NT2/D1 (cell line): ENCODE data around the gene CCNB2.

ENCODE experiments used
- SUZ12 ChIP-seq: IDR thresholded peaks from 2 replicates; pipeline ENCODE4 v1.6.1; 2011; ENCODE audit not compliant: insufficient read length, insufficient read depth; ENCODE audit errors: extremely low read depth
- ZNF274 ChIP-seq: IDR thresholded peaks from 2 replicates; pipeline ENCODE4 v1.6.1; 2011; ENCODE audit warnings: mild to moderate bottlenecking, low read depth, low read length

DNA sequence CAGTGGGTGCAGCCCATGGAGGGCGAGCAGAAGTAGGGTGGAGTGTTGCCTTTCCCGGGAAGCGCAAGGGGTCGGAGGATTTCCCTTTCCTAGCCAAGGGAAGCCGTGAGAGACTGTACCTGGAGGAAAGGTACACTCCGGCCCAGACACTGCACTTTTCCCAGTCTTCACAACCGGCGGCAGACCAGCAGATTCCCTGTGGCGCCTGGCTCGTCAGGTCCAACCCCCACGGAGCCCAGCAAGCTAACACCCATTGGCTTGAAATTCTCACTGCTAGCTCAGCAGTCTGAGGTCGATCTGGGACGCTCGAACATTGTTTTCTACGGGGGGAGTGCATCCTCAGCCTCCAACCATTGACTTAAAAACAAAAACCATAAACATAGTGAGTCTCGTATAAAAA is 26.5 kb downstream of the CCNB2 start:
- no peak for TF ChIP-seq ZNF274
- no peak for TF ChIP-seq SUZ12
